Esophagus (tissue), 2 donors: ENCODE measurements around the gene TTLL7. TPM values are rescaled to one million over a fixed set of nuclear protein-coding genes. Genes with fewer than 3 reads are reported as not detected.
"Not testable (repeated sequence)": the region's sequence is repeated elsewhere in the genome, so short reads cannot be mapped to it uniquely, and the experiment has no call there.

Source experiments
- H3K27ac ChIP-seq, 2 donors: one replicate each; pipeline ENCODE4 v1.5.1; 2013; ENCODE audit warnings: low read depth in 2 of 2, mild to moderate bottlenecking in 2 of 2, inconsistent platforms in 1 of 2, low read length in 1 of 2, moderate library complexity in 1 of 2
- H3K27me3 ChIP-seq, 2 donors: one replicate each; pipeline ENCODE4 v1.6.1; 2013; ENCODE audit warnings: low read length in 2 of 2, control low read depth in 1 of 2, mild to moderate bottlenecking in 1 of 2; ENCODE audit not compliant: insufficient read depth in 2 of 2, control insufficient read depth in 1 of 2
- H3K36me3 ChIP-seq, 2 donors: one replicate each; pipeline ENCODE4 v1.6.1; 2013; ENCODE audit warnings: low read length in 1 of 2; ENCODE audit not compliant: control insufficient read depth in 2 of 2, insufficient read depth in 2 of 2
- H3K4me1 ChIP-seq, 2 donors: one replicate each; pipeline ENCODE4 v1.6.1; 2013; ENCODE audit warnings: low read length in 1 of 2; ENCODE audit not compliant: control insufficient read depth in 2 of 2, insufficient read depth in 2 of 2
- H3K4me3 ChIP-seq, 2 donors: one replicate each; pipeline ENCODE4 v1.5.1; 2013; ENCODE audit warnings: low read length in 2 of 2, mild to moderate bottlenecking in 2 of 2, low read depth in 1 of 2, moderate library complexity in 1 of 2
- H3K9me3 ChIP-seq, 2 donors: one replicate each; pipeline ENCODE4 v1.6.1; 2013; ENCODE audit warnings: mild to moderate bottlenecking in 2 of 2, low read depth in 1 of 2, low read length in 1 of 2, moderate library complexity in 1 of 2; ENCODE audit not compliant: control insufficient read depth in 2 of 2, insufficient read depth in 1 of 2
- WGBS, 2 donors: extraction: QIAGEN DNeasy Blood & Tissue Kit; methylation state at CpG; one replicate each; pipeline ENCODE4 v1.1.7; 2013; 5-methylcytosine and 5-hydroxymethylcytosine counted together
- polyA plus RNA-seq, 2 donors: library from polyadenylated mRNA; stranded (reverse); fragments of 200-250 nt; gene quantifications; one replicate each; pipeline ENCODE4 v1.2.3, GENCODE V29; 2013
- donor health status: healthy with polysubstance abuse.
- donor health status: Bipolar disorder and iron deficiency.

TTLL7 gene
- polyA plus RNA-seq, 2 donors: 1.6 to 3.6 TPM

- H3K27ac ChIP-seq: peak overlapping the region; percentile 17 to 36
Observed at GRCh38 chr1:83998205-83998497, 781 bp downstream of the TTLL7 start.

GRCh38 chr1:83997631-83998030 lies 1.3 kb downstream of the TTLL7 start:
- Histone ChIP-seq H3K27me3 (peaks cover 0 to 3% of the 10 kb centered on the region in 2 donors), H3K4me3 (no peak overlapping the region), H3K27ac (no peak overlapping the region), H3K9me3 (no peaks in the 10 kb centered on the region), H3K4me1 (no peaks in the 10 kb centered on the region), H3K36me3 (no peaks in the 10 kb centered on the region)
- 69 to 74% methylated on average over 3 of the region's 3 CpGs for WGBS, 2 donors

More at GRCh38 chr1:83998205-83998497, 781 bp downstream of the TTLL7 start:
- H3K36me3 ChIP-seq: no peaks in the 10 kb centered on the region
- H3K4me1 ChIP-seq: no peaks in the 10 kb centered on the region
- no peaks in the 10 kb centered on the region for H3K9me3 ChIP-seq
- 37 to 47% methylated on average over 4 of the region's 4 CpGs for WGBS, 2 donors
- H3K27me3 ChIP-seq: peaks cover 0 to 3% of the 10 kb centered on the region in 2 donors
- H3K4me3 ChIP-seq: peak overlapping the region; percentile 69 to 76

- no peak overlapping the region for H3K4me3 ChIP-seq
- no peaks in the 10 kb centered on the region for H3K4me1 ChIP-seq
- no peaks in the 10 kb centered on the region for H3K36me3 ChIP-seq
- no peak overlapping the region for H3K27ac ChIP-seq
- H3K9me3 ChIP-seq: no peaks in the 10 kb centered on the region
- 17 to 23% methylated on average over 1 of the region's 1 CpG for WGBS, 2 donors
- peaks cover 0 to 3% of the 10 kb centered on the region in 2 donors for H3K27me3 ChIP-seq
Observed at GRCh38 chr1:83996621-83997020, 2.3 kb downstream of the TTLL7 start.

GRCh38 chr1:83996191-83996590 lies 2.7 kb downstream of the TTLL7 start:
- H3K36me3 ChIP-seq: no peaks in the 10 kb centered on the region
- no peaks in the 10 kb centered on the region for H3K9me3 ChIP-seq
- H3K27ac ChIP-seq: no peak overlapping the region
- peaks cover 0 to 3% of the 10 kb centered on the region in 2 donors for H3K27me3 ChIP-seq
- H3K4me1 ChIP-seq: no peaks in the 10 kb centered on the region
- no peak overlapping the region for H3K4me3 ChIP-seq
- 58 to 60% methylated on average over 2 of the region's 2 CpGs for WGBS, 2 donors

GRCh38 chr1:83995649-83996048 lies 3.3 kb downstream of the TTLL7 start:
- no peak overlapping the region for H3K27ac ChIP-seq
- H3K36me3 ChIP-seq: no peaks in the 10 kb centered on the region
- no peaks in the 10 kb centered on the region for H3K4me1 ChIP-seq
- H3K4me3 ChIP-seq: no peak overlapping the region
- 92 to 94% methylated on average over 1 of the region's 1 CpG for WGBS, 2 donors
- no peaks in the 10 kb centered on the region for H3K9me3 ChIP-seq
- H3K27me3 ChIP-seq: peaks cover 0 to 3% of the 10 kb centered on the region in 2 donors

GRCh38 chr1:83994111-83994510 lies 4.8 kb downstream of the TTLL7 start:
- H3K9me3 ChIP-seq: no peaks in the 10 kb centered on the region
- H3K27ac ChIP-seq: no peak overlapping the region
- 73 to 75% methylated on average over 1 of the region's 1 CpG for WGBS, 2 donors
- H3K27me3 ChIP-seq: no peaks in the 10 kb centered on the region
- no peaks in the 10 kb centered on the region for H3K36me3 ChIP-seq
- no peaks in the 10 kb centered on the region for H3K4me1 ChIP-seq
- H3K4me3 ChIP-seq: no peak overlapping the region

GRCh38 chr1:83990734-83991133 lies 8.2 kb downstream of the TTLL7 start:
- H3K4me3 ChIP-seq: no peak overlapping the region
- H3K27ac ChIP-seq: no peak overlapping the region
- no peaks in the 10 kb centered on the region for H3K27me3 ChIP-seq
- H3K36me3 ChIP-seq: no peaks in the 10 kb centered on the region
- 87 to 88% methylated on average over 2 of the region's 2 CpGs for WGBS, 2 donors
- no peaks in the 10 kb centered on the region for H3K4me1 ChIP-seq
- peaks cover 0 to 3% of the 10 kb centered on the region in 2 donors for H3K9me3 ChIP-seq

GRCh38 chr1:83985048-83985447 lies 13.9 kb downstream of the TTLL7 start:
- Histone ChIP-seq H3K36me3 (no peaks in the 10 kb centered on the region), H3K9me3 (peaks cover 0 to 3% of the 10 kb centered on the region in 2 donors), H3K4me1 (no peaks in the 10 kb centered on the region), H3K27me3 (no peaks in the 10 kb centered on the region), H3K27ac (no peak overlapping the region), H3K4me3 (no peak overlapping the region)
- WGBS, 2 donors: 88 to 96% methylated on average over 3 of the region's 3 CpGs

GRCh38 chr1:83983918-83984317 lies 15.0 kb downstream of the TTLL7 start:
- not testable (repeated sequence) for H3K27me3 ChIP-seq, H3K4me1 ChIP-seq, H3K36me3 ChIP-seq, H3K9me3 ChIP-seq, H3K27ac ChIP-seq, H3K4me3 ChIP-seq
- 85 to 89% methylated on average over 1 of the region's 1 CpG for WGBS, 2 donors

GRCh38 chr1:83978056-83978455 lies 20.9 kb downstream of the TTLL7 start:
- WGBS, 2 donors: 78 to 90% methylated on average over 1 of the region's 1 CpG
- Histone ChIP-seq H3K27ac (no peak overlapping the region), H3K4me1 (no peaks in the 10 kb centered on the region), H3K4me3 (no peak overlapping the region), H3K9me3 (no peaks in the 10 kb centered on the region), H3K36me3 (no peaks in the 10 kb centered on the region), H3K27me3 (no peaks in the 10 kb centered on the region)
